Epithelial cell of proximal tubule (primary cell): ENCODE data around the gene SNRNP70. TPM values are rescaled to one million over a fixed set of nuclear protein-coding genes. Genes with fewer than 3 reads are reported as not detected.
"Not testable (repeated sequence)": the region's sequence is repeated elsewhere in the genome, so short reads cannot be mapped to it uniquely, and the experiment has no call there.

Experiments used
- DNase-seq: peaks from one replicate; pipeline ENCODE4 v3.0.0-alpha.2; 2011; ENCODE audit warnings: low read depth
- H3K4me3 ChIP-seq: 2 replicates; pipeline ENCODE4 v1.5.1; 2011; ENCODE audit warnings: low read depth, mild to moderate bottlenecking, low read length
- CTCF ChIP-seq: conservative IDR thresholded peaks from 2 replicates; pipeline ENCODE4 v1.5.1; 2012; ENCODE audit warnings: low read depth, mild to moderate bottlenecking, low read length
- total RNA-seq: library from RNA; depleted of rRNA; stranded (reverse); fragments of >200 nt; gene quantifications from 2 replicates; pipeline ENCODE4 v1.2.3, GENCODE V29; 2015

Gene SNRNP70
- total RNA-seq, 1 donor from 2014 or later = 165 TPM

GRCh38 chr19:49071860-49072547 lies 13.2 kb upstream of the SNRNP70 start:
- DNase-seq = no peak
- H3K4me3 ChIP-seq = no peak overlapping the region
- no peak for TF ChIP-seq CTCF

- H3K4me3 ChIP-seq = no peak overlapping the region
- DNase-seq = no peak
- TF ChIP-seq CTCF = peak; percentile 33
Observed at GRCh38 chr19:49073514-49074378, 11.5 kb upstream of the SNRNP70 start.

- DNase-seq, H3K4me3 ChIP-seq: not testable (repeated sequence)
- TF ChIP-seq CTCF = peak; percentile 62
Observed at GRCh38 chr19:49074869-49075268, 10.4 kb upstream of the SNRNP70 start.

GRCh38 chr19:49080392-49080791 lies 4.9 kb upstream of the SNRNP70 start:
- TF ChIP-seq CTCF = no peak
- H3K4me3 ChIP-seq = no peak overlapping the region
- DNase-seq = no peak

GRCh38 chr19:49081273-49081672 lies 4.0 kb upstream of the SNRNP70 start:
- no peak overlapping the region for H3K4me3 ChIP-seq
- DNase-seq = no peak
- TF ChIP-seq CTCF = no peak

GRCh38 chr19:49084206-49085019 lies 838 bp upstream of the SNRNP70 start:
- H3K4me3 ChIP-seq = peak overlapping the region; percentile 66
- TF ChIP-seq CTCF = no peak
- no peak for DNase-seq
